HG03060 (cell line): ENCODE data around the gene GGTA1.
"Not testable (repeated sequence)": the region's sequence is repeated elsewhere in the genome, so short reads cannot be mapped to it uniquely, and the experiment has no call there.

ENCODE experiments used
- ATAC-seq: cut with Tn5 transposase; IDR thresholded peaks from one replicate; pipeline ENCODE4 v1.9.1; 2021; ENCODE audit warnings: low read depth, moderate number of reproducible peaks; ENCODE audit not compliant: unreplicated experiment

The GGTA1 gene

GRCh38 chr9:121499427-121500164, at the start of gene GGTA1:
Gene GGTA1 (minus strand): TSS chr9:121499844. CDS start chr9:121467922, 31,922 bp downstream.
- ATAC-seq = no peak

GRCh38 chr9:121548666-121549065, 49.0 kb upstream of the GGTA1 start:
- no peak for ATAC-seq

GRCh38 chr9:121545875-121546423, 46.3 kb upstream of the GGTA1 start:
- ATAC-seq = no peak

- no peak for ATAC-seq
These were observed 45.7 kb upstream of the GGTA1 start for GRCh38 chr9:121545150-121545874.

GRCh38 chr9:121542025-121542424, 42.4 kb upstream of the GGTA1 start:
- no peak for ATAC-seq

- no peak for ATAC-seq
These were observed 41.6 kb upstream of the GGTA1 start for GRCh38 chr9:121541256-121541655.

- no peak for ATAC-seq
These were observed 38.6 kb upstream of the GGTA1 start for GRCh38 chr9:121538221-121538620.

- no peak for ATAC-seq
These were observed 37.6 kb upstream of the GGTA1 start for GRCh38 chr9:121537283-121537682.

GRCh38 chr9:121532881-121533280, 33.2 kb upstream of the GGTA1 start:
- ATAC-seq = no peak

GRCh38 chr9:121529237-121529987, 29.8 kb upstream of the GGTA1 start:
- no peak for ATAC-seq

GRCh38 chr9:121528642-121529041, 29.0 kb upstream of the GGTA1 start:
- ATAC-seq = no peak

- no peak for ATAC-seq
These were observed 27.7 kb upstream of the GGTA1 start for GRCh38 chr9:121527371-121527770.

GRCh38 chr9:121519688-121520087, 20.0 kb upstream of the GGTA1 start:
- not testable (repeated sequence) for ATAC-seq

- ATAC-seq = no peak
These were observed 19.0 kb upstream of the GGTA1 start for GRCh38 chr9:121518634-121519033.

GRCh38 chr9:121513166-121513565, 13.5 kb upstream of the GGTA1 start:
- ATAC-seq = not testable (repeated sequence)

GRCh38 chr9:121510766-121511550, 11.3 kb upstream of the GGTA1 start:
- no peak for ATAC-seq

GRCh38 chr9:121509180-121509579, 9.5 kb upstream of the GGTA1 start:
- ATAC-seq = no peak

- ATAC-seq = no peak
These were observed 8.8 kb upstream of the GGTA1 start for GRCh38 chr9:121508415-121508814.

GRCh38 chr9:121505903-121506735, 6.5 kb upstream of the GGTA1 start:
- ATAC-seq = no peak
